Stimulated activated naive CD4-positive, alpha-beta T cell (primary cell): ENCODE results near the gene RPL28.
"Not testable (repeated sequence)": the region's sequence is repeated elsewhere in the genome, so short reads cannot be mapped to it uniquely, and the experiment has no call there.

ENCODE experiments used
- DNase-seq, 6 experiments: peaks; one replicate each; lab custom pipeline; 2025; lab: John Stamatoyannopoulos, UW

RPL28 gene

DNA sequence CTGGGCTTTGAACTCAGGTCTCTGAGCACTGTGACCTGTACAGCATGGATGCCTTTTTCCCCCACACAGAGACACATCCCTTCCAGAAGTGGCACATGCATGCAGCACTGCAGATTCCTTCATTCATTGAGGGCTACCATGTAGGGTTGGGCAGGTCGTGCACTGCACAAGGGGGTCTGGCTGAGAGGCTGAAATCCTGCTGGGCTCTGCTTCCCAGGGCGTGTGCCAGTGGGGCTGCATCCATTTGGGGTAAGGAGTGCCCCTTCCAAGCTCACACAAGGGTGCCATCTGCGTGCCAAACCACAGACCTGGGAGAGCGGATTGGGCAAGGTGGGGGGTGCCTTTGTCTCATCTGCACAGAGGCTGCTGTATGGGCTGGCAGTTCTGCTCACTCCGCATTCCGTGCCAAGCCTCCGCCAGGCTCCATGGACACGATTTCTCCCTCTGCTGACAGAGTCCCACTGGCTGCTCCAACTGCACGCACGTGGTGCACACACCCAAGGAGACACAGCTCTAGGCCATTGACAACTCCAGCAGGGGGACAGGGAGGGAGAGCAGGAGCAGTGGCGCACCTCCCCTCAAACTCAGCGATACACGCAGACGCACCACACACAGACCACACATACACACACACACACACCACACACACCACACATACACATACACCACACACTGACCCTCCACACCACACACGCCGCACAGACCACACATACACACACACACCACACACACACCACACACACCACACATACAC lies 61.9 kb downstream of the RPL28 start:
- peak in 1 of 6 experiments; percentile 8 for DNase-seq

DNA sequence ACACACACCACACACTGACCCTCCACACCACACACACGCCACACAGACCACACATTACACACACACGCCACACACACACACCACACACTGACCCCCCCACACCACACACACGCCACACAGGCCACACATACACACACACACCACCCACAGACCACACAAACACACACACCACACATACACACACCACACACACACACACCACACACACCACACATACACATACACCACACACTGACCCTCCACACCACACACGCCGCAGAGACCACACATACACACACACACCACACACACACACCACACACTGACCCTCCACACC lies 62.4 kb downstream of the RPL28 start:
- DNase-seq = not testable (repeated sequence)

GRCh38 chr19:55449469-55449868 lies 63.7 kb downstream of the RPL28 start:
- DNase-seq = no peak

- DNase-seq = peak in 2 of 6 experiments; percentile 14 to 26
Measured at GRCh38 chr19:55451163-55451964, 65.6 kb downstream of the RPL28 start.

DNA sequence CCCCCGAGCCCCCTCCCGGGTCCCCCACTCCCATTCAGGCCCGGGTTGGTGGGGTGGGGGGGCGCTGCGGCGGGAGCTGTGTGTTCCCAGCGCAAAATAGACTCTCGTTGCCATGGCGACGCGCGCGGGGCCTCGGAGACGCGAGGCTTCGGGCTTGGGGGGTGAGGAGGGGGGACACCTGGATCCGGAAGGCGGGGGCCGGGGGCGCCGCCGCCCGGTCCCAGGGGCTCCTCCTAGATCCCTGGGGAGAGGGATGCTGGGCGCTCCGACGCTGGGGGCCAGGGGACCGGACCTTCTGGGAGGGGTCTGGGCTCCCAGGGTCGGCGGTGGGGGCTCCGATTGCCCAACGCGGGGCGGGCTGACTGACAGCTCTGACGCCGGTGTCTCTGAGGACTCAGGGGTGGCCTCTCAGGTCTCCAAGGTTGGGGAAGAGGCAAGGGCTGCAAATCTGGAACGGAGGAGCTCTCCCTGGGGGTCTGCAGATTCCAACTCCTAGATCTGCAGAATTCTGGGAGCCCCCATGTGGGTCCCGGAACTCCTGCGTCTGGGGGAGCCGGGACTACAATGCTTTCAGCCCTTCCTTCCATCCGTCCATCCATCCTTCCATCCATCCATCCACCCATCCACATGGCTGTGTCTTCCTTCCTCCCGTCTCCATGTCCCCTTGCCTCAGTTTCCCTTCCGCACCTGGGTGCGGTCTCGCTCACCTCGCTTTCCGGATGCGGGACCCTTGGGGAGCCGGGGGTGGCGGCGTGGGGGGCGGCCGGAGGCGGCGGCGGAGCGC lies 66.4 kb downstream of the RPL28 start:
- DNase-seq = peak in 4 of 6 experiments; percentile 17 to 36 (median 30)
